Measurements from ENCODE around the gene FNIP1.
"Not testable (repeated sequence)": the region's sequence is repeated elsewhere in the genome, so short reads cannot be mapped to it uniquely, and the experiment has no call there.

FNIP1 gene

DNA sequence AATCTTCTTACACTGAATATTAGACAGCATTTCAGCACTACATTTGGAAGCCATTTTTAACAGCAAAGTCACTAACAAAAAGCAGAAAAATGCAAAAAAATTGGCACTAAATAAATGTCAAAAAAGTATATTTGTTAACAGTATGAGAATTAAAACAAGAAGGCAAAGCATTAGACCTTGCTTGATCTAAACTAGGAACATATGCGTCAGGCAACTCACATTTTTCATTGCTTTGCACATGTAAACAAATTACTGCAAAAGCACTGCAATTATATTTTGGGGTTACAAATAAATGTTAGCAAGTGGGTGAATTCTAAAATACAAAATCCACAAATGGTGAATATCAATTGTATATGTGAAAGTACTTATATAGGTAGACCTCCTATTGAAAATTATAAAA, 112.8 kb downstream of the FNIP1 start:
- DNase-seq, result no peak

GRCh38 chr5:131682826-131683225, 114.0 kb downstream of the FNIP1 start:
- no peak for DNase-seq

DNA sequence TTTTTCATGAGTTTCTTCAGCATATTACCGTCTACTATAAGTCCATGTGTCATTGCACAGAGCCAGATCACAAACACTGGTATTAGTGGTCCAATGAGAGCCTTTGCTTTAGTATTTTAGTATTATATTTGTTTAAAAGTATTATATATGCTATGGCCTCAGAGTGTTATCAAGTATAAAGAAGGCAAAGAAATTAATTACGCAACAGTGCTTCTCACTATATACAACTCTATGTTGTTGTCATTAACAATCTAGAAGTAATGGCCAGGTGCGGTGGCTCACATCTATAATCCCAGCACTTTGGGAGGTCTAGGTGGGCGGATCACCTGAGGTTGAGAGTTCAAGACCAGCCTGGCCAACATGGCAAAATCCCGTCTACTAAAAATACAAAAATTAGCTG, 114.6 kb downstream of the FNIP1 start:
- no peak for DNase-seq

DNA sequence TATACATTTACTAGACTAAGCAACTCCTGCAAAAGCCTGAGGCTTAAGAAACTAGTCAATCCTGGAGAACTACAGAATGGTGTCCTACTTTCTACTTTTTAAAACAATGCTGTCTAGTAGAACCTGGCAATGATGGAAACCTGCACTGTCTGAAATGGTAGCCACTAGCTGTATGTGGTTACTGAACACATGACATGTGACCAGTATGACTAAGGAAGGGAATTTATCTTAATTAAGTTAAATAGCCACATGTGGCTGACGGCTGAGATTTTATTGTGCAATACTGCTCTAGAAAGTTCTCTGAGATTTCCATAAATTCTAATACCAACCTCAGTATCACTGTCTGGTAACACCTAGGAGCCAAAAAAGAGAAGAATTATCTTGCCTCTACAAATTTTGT, 116.9 kb downstream of the FNIP1 start:
- DNase-seq, result no peak

DNA sequence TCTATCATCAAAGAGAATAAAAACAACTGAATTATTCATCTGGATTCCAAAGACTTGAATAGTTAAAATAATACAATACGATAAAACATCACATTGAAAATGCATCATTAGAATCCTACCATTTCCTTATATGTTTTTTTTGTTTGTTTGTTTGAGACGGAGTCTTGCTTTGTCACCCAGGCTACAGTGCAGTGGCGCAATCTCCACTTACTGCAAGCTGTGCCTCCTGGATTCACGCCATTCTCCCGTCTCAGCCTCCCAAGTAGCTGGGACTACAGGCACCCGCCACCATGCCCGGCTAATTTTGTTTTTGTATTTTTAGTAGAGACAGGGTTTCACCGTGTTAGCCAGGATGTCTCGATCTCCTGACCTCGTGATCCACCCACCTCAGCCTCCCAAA, 118.5 kb downstream of the FNIP1 start:
- not testable (repeated sequence) for DNase-seq

DNA sequence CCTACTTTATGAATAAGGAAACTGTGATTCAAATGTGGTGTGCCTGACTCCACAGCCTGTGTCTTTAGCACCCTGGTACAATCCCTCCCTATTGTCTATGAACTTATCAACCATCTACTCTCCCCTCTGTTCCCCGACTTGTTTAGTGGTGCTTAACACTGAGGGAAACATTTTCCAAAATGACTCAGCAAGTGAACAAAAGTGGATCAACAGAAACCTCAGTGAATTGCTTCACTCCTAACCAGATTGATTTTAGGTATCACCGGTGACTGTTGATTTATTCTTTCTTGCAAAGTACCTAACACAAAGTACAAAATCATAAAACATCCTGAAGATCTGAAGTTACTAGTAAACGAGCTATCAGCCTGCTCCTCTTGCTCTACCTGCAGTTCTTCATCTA, 119.7 kb downstream of the FNIP1 start:
- DNase-seq, result no peak

GRCh38 chr5:131672776-131673175, 124.0 kb downstream of the FNIP1 start:
- no peak for DNase-seq

DNA sequence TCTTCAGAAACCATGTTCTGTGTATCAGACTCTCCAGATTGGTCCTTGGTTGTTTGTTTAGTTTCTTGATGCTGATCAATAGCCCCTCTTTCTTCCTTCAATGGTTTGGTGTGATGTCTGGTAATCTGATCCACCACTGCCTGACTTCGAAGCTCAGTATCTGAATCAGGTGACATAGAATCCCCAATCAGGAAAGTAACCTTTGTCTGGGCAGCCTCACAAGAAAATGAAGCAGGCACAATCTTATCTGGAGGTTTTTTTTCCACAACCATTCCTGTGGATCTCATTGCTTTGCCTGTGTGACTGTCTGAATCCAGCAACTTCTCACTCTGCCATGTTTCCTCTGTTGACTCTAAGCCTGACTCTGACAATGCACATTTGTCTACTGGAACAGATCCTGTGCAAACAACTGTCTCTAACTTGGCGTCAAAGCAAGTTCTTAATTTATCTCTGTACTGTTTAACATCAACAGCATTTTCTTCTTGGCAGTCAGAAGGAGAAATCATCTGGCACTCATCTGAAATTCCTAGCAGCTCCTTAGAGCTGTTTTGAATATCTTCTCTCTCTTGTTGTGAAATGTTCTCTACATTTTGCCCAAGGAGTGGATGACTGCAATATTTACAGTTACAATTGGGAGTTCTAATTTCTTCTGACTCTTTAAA, 124.7 kb downstream of the FNIP1 start:
- DNase-seq, result no peak

DNA sequence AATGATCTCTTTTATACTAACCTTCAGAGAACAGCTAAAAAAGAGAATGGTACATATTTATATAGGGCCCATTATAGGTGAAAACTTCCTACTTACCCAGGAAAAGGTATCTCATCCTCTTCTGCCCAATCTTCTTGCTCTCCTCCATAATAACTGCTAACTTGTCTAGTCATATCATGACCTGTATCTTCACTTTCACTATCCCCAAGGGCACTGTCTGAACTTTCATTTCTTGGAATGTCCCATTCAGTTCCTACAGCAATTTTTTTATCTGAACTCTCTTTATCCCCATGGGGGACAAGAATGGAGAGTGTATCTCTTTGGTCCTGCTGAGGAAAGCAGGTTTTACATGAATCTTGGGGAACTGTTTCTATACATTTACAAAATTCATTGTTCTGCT, 125.4 kb downstream of the FNIP1 start:
- DNase-seq, result no peak

DNA sequence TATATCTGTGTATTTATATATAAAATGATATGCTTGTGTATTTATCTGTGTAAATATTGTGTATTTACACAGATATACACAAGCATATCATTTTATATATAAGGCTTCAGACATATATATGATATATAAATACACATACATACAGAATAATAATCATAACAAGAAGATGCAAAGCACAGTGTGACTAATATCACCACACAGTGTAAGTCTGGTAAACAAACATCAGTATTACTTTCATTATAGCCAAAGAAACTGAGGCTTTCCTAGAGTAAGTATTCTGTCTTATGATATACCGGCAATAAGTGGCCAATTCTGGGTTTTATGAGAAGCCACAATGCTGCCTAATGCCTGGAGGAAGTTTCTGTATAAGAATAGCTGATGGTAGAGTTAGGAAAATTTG, 131.9 kb downstream of the FNIP1 start:
- DNase-seq, result no peak

DNA sequence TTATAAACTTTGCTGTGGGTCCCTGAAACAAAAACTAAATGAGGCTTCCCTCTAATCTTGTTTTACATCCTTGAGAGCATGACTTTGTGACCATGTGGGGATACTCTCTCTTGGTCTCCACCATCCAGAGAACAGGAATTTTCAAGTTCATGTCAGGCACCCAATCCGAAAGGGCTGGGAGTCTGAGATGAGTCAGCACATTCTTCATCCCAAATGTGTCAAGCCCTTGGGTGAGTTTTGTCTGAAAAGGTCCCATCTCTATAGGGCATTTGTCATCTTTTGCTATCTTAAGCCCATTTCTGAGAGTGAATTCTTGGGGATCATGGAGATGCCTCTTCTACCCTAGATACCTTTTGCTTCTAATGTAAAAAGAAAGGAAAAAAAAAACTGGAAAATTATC, 134.9 kb downstream of the FNIP1 start:
- DNase-seq, result no peak

DNA sequence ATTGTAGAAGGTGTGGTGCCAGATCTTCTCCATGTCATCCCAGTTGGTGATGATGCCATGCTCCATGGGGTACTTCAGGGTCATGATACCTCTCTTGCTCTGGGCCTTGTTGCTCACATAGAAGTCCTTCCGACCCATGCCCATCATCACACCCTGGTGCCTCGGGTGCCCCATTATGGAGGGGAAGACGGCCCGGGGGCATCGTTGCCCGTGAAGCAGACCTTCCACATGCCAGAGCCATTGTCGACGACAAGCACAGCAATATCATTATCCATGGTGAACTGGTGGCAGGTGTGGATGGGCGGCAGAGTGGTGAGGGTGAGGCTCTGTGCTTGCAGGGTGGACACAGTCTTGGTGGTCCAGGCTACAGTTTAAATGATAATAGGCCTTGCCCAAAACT, 137.0 kb downstream of the FNIP1 start:
- no peak for DNase-seq

DNA sequence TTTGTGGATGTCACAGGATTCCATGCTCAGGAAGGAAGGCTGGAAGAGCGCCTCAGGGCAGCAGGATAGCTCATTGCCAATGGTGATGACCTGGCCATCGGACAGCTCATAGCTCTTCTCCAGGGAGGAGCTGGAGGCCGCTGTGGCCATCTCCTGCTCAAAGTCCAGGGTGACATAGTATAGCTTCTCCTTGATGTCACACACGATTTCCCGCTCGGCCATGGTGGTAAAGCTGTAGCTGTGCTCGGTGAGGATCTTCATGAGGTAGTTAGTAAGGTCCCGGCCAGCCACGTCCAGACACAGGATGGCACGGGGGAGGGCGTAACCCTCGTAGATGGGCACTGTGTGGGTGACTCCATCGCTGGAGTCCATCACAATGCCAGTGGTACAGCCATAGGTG, 137.5 kb downstream of the FNIP1 start:
- DNase-seq, result no peak

GRCh38 chr5:131654776-131655175, 142.0 kb downstream of the FNIP1 start:
- DNase-seq, result no peak

DNA sequence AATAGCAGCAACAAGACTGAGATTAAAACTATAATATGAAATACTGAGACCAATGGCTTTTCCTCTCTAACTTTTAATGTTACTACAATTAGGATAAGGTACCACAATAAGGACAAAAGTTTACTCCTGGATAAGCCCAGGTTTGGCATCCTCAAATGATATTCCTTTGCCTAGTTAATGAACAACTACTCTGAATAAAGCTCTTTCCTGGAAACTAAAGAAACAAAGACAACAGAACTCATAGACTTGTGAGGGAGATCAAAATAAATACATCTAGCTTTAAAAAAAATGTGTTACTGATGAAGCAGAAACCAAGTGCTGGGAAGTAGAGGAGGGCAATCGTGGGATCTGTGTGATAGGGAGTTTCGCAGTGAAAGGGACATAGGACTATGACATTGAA, 142.5 kb downstream of the FNIP1 start:
- no peak for DNase-seq

GRCh38 chr5:131649161-131649560, 147.7 kb downstream of the FNIP1 start:
- no peak for DNase-seq

DNA sequence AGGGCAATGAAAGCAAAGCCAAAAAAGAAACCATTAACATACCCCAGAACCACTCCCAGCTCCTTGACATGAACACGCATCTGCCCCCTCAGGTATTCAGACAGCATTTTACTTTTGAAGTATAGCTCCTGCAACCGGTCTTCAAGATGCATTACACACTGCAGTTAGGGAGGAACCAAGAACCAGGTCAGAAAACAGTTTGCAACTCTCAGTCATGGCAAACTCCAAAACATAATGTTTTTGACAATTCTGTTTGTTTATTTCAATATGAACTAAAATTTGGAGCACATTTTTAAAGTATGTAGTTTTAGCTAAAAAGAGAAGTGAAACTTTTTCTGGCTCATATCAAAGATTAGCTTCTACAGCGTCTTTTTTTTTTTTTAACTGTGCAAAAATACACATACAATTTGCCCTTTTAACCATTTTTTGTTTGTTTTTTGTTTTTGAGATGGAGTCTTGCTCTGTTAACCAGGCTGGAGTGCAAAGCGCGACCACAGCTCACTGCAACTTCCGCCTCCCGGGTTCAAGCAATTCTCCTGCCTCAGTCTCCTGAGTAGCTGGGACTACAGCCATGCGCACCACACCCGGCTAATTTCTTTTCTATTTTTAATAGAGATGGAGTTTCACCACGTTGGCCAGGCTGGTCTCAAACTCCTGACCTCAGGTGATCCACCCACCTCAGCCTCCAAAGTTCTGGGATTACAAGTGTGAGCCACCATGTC, 149.6 kb downstream of the FNIP1 start:
- DNase-seq, result no peak

- DNase-seq, result no peak
These were observed 152.0 kb downstream of the FNIP1 start for GRCh38 chr5:131644822-131645221.

DNA sequence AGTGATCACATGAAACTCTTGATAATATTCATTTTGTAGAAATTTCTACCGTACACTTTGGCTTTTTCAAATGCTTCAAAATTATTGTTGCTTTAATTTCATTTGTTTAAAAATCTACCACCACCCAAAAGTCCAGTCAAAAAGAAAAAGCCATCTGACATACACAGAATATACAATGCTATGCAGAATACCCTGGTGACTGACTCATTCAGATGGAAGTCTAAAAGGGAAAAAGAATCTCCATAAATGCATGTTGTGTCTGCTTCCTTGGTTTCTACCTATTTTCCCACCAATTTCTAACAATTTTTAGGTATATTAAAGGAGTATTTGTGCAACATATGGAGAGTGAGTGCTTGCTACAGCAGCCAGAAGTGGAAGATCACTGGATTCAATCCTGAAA, 152.4 kb downstream of the FNIP1 start:
- no peak for DNase-seq

GRCh38 chr5:131641494-131641893, 155.3 kb downstream of the FNIP1 start:
- no peak for DNase-seq

- no peak for DNase-seq
These were observed 156.6 kb downstream of the FNIP1 start for GRCh38 chr5:131640043-131640856.

DNA sequence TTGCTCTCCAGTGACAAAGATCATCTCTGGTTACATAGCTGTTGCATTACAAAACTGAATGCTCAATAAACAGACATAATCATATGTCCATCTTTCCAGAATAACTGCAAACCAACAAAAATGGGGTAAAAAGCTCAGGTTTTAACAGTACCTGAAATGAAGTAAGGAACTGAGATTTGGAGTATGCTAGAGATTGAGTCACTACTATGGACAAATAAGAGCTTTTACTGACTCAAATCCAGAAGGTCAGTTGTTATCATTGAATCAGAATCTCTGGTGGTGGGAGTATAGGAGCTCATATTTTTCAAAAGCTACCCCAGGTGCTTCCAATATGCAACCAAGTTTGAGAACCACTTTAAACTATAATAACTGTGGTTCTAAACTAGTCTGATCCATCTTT, 157.7 kb downstream of the FNIP1 start:
- no peak for DNase-seq

- no peak for DNase-seq
These were observed 159.1 kb downstream of the FNIP1 start for GRCh38 chr5:131637694-131638093.
